GM12878 (cell line): ENCODE data around the gene AGMAT. TPM values are rescaled to one million over a fixed set of nuclear protein-coding genes. Genes with fewer than 3 reads are reported as not detected.

ENCODE experiments used
- ATAC-seq: fragments of 200-7000 bp; cut with Tn5 transposase; 3 replicates; pipeline ENCODE4 v1.9.1; 2020; ENCODE audit warnings: mild to moderate bottlenecking, moderate library complexity
- BruUV-seq: library from RNA; stranded (reverse); fragments of 400-500 nt; replicated peaks from 2 replicates; lab custom pipeline; 2021; lab: Mats Ljungman, UMichigan
- CTCF ChIA-PET: fragments of 300-600 bp; sonication (Branson Sonifier 250); formaldehyde crosslinking; extraction: SDS; loops from one replicate; lab custom pipeline; 2021; ENCODE audit warnings: inconsistent platforms; lab: Yijun Ruan, JAX
- POLR2A ChIA-PET: fragments of 350-600 bp; formaldehyde crosslinking; extraction: SDS; loops from one replicate; lab custom pipeline; 2021; ENCODE audit warnings: inconsistent platforms; lab: Charles Lee
- RAD21 ChIA-PET: fragments of 300-600 bp; sonication (Branson Sonifier 250); formaldehyde crosslinking; loops from one replicate; lab custom pipeline; 2023; ENCODE audit warnings: antibody characterized with exemption; ENCODE audit not compliant: unreplicated experiment; lab: Charles Lee
- SMC1A ChIA-PET: fragments of 300-600 bp; sonication (Branson Sonifier 250); formaldehyde crosslinking; loops from one replicate; lab custom pipeline; 2023; ENCODE audit not compliant: unreplicated experiment, uncharacterized antibody; lab: Charles Lee
- DNase-seq: peaks from one replicate; pipeline ENCODE4 v3.0.0-alpha.2; 2011; ENCODE audit warnings: low read depth, low spot score
- FAIRE-seq: peaks from 3 replicates; lab custom pipeline; 2011; peaks lifted over from hg19 to GRCh38; lab: Jason Lieb, UNC
- H2AFZ ChIP-seq: 2 replicates; pipeline ENCODE4 v1.6.0; 2011; ENCODE audit warnings: low read depth, low read length, control low read depth; ENCODE audit not compliant: control insufficient read depth
- H3K27ac ChIP-seq: 2 replicates; pipeline ENCODE4 v1.5.1; 2011; ENCODE audit warnings: control low read depth; ENCODE audit not compliant: control insufficient read depth, insufficient read depth
- H3K27me3 ChIP-seq, 2 experiments: replicated peaks in 1 of 2; 2 replicates each; pipeline versions ENCODE4 v1.6.0 to v1.6.1; 2011; ENCODE audit warnings: low read length in 1 of 2; ENCODE audit not compliant: control insufficient read depth in 2 of 2, insufficient read depth in 2 of 2
- H3K36me3 ChIP-seq, 2 experiments: 2 replicates each; pipeline ENCODE4 v1.5.1; 2011; ENCODE audit warnings: low read length in 1 of 2; ENCODE audit not compliant: control insufficient read depth in 2 of 2, insufficient read depth in 2 of 2
- H3K4me1 ChIP-seq: 2 replicates; pipeline ENCODE4 v1.6.1; 2011; ENCODE audit warnings: mild to moderate bottlenecking, low read length, moderate library complexity, mixed read lengths; ENCODE audit not compliant: control insufficient read depth, insufficient read depth
- H3K4me2 ChIP-seq: 2 replicates; pipeline ENCODE4 v1.6.0; 2011; ENCODE audit warnings: control low read depth; ENCODE audit not compliant: control insufficient read depth, insufficient read depth
- H3K4me3 ChIP-seq: fragments of 200-600 bp; sonication (generic); 2 replicates; pipeline ENCODE4 v1.5.1; 2016
- H3K79me2 ChIP-seq: 2 replicates; pipeline ENCODE4 v1.6.0; 2011; ENCODE audit warnings: low read length; ENCODE audit not compliant: control insufficient read depth, insufficient read depth
- H3K9ac ChIP-seq: 2 replicates; pipeline ENCODE4 v1.8.0; 2011; ENCODE audit warnings: low read length, control low read depth, mixed read lengths; ENCODE audit not compliant: control insufficient read depth, insufficient read depth
- H3K9me3 ChIP-seq: replicated peaks from 3 replicates; pipeline ENCODE4 v1.5.1; 2011; ENCODE audit warnings: mild to moderate bottlenecking, low read length; ENCODE audit not compliant: control insufficient read depth, insufficient read depth
- H4K20me1 ChIP-seq: 2 replicates; pipeline ENCODE4 v1.6.0; 2011; ENCODE audit not compliant: control insufficient read depth, insufficient read depth
- ATF3 ChIP-seq: IDR thresholded peaks from 2 replicates; pipeline ENCODE4 v1.6.1; 2011; ENCODE audit warnings: low read depth, mild to moderate bottlenecking, low read length, moderate library complexity, borderline replicate concordance; ENCODE audit errors: extremely low read depth
- BCLAF1 ChIP-seq: fragments of 450-650 bp; IDR thresholded peaks from 2 replicates; pipeline ENCODE4 v1.6.1; 2017; ENCODE audit warnings: antibody characterized with exemption, mild to moderate bottlenecking, moderate library complexity
- CREB1 ChIP-seq: IDR thresholded peaks from 2 replicates; pipeline ENCODE4 v1.6.1; 2012; ENCODE audit warnings: low read depth, mild to moderate bottlenecking, inconsistent platforms
- E2F8 ChIP-seq: fragments of 450-650 bp; IDR thresholded peaks from 2 replicates; pipeline ENCODE4 v1.6.1; 2018; ENCODE audit warnings: mild to moderate bottlenecking, low read depth, moderate library complexity; ENCODE audit not compliant: partially characterized antibody
- EZH2 ChIP-seq: IDR thresholded peaks from 2 replicates; pipeline ENCODE4 v1.6.1; 2012; ENCODE audit warnings: low read depth, mild to moderate bottlenecking, control low read depth, inconsistent platforms, low read length, borderline replicate concordance; ENCODE audit not compliant: control insufficient read depth
- GATAD2B ChIP-seq: fragments of 450-650 bp; conservative IDR thresholded peaks from 2 replicates; pipeline ENCODE4 v1.6.1; 2017; ENCODE audit warnings: low read depth, mild to moderate bottlenecking, moderate library complexity
- MEF2B ChIP-seq: fragments of 450-650 bp; IDR thresholded peaks from 2 replicates; pipeline ENCODE4 v1.6.1; 2018; ENCODE audit warnings: mild to moderate bottlenecking, moderate library complexity; ENCODE audit not compliant: partially characterized antibody, poor library complexity, severe bottlenecking
- NFYB ChIP-seq: IDR thresholded peaks from 2 replicates; pipeline ENCODE4 v1.6.1; 2011; ENCODE audit warnings: low read depth, mild to moderate bottlenecking, low read length, improper control_type of control experiment, moderate library complexity; ENCODE audit not compliant: insufficient read depth
- SIN3A ChIP-seq: IDR thresholded peaks from 2 replicates; pipeline ENCODE4 v1.6.1; 2012; ENCODE audit warnings: low read depth, low read length, improper control_type of control experiment
- SUPT20H ChIP-seq: IDR thresholded peaks from 2 replicates; pipeline ENCODE4 v1.6.1; 2011; ENCODE audit warnings: low read depth, mild to moderate bottlenecking, low read length, moderate library complexity, borderline replicate concordance; ENCODE audit not compliant: control insufficient read depth
- WRNIP1 ChIP-seq: IDR thresholded peaks from 2 replicates; pipeline ENCODE4 v1.6.1; 2011; ENCODE audit warnings: low read depth, low read length, improper control_type of control experiment, borderline replicate concordance
- WGBS: methylation state at CpG from one replicate; pipeline ENCODE4 v1.1.6; 2016; ENCODE audit warnings: low lambda C conversion rate; ENCODE audit not compliant: insufficient replicate concordance, insufficient coverage; ENCODE audit errors: missing lambda C conversion rate; 5-methylcytosine and 5-hydroxymethylcytosine counted together
- in situ Hi-C: fragments of 300-500 bp; cut with MboI; formaldehyde crosslinking; loops from 9 replicates; pipeline ENCODE4 v1.14.3; 2018; ENCODE audit warnings: mixed read lengths
- intact Hi-C: fragments of 100-400 bp; cut with micrococcal nuclease; formaldehyde crosslinking; loops from one replicate; pipeline ENCODE4 v1.14.2; 2022; ENCODE audit not compliant: unreplicated experiment
- polyA plus RNA-seq, 11 experiments: library from polyadenylated mRNA; depleted of rRNA in 4 of 11; unstranded in 6 of 11; stranded (reverse) in 5 of 11; fragments of >200 nt; fragmentation: Nextera tagmentation in 4 of 11; fragmentation: Illumina TruSeq in 1 of 11; extraction: Ambion mirVana in 4 of 11; extraction: Trizol in 1 of 11; gene quantifications; 1 replicate in 1 of 11; 2 replicates in 10 of 11; pipeline versions ENCODE4 v1.2.1 to v1.2.3, GENCODE V29; 2011 to 2016; ENCODE audit warnings: inconsistent platforms in 2 of 11, missing spikeins in 2 of 11, low read depth in 1 of 11
- total RNA-seq, 4 experiments: library from RNA; depleted of rRNA in 3 of 4; stranded (reverse); fragments of >200 nt in 3 of 4; fragmentation: Illumina TruSeq in 1 of 4; extraction: Trizol in 1 of 4; gene quantifications; 2 replicates each; pipeline versions ENCODE4 v1.2.1 to v1.2.3, GENCODE V29; 2013 to 2021

Gene AGMAT
- total and polyA plus RNA-seq, 10 of the 15 experiments (the other 5 are each of a cell fraction or from before 2014, with no cell fraction given) = 0.47 to 7.9 (median 4.7) TPM

- TF ChIP-seq BCLAF1 = no peak
- TF ChIP-seq, all 136 proteins: peak for 0
Measured at GRCh38 chr1:15577691-15578090, 7.2 kb downstream of the AGMAT start (continued).

- Histone ChIP-seq H3K4me1 (peaks cover 26% of the 10 kb centered on the region), H3K4me2 (no peak overlapping the region), H3K9ac (no peak overlapping the region), H2AFZ (no peak overlapping the region), H3K27me3 (no peaks in the 10 kb centered on the region), H4K20me1 (no peaks in the 10 kb centered on the region), H3K36me3 (no peaks in the 10 kb centered on the region; a peak in 1 of 4 replicates), H3K9me3 (no peaks in the 10 kb centered on the region), H3K4me3 (no peak overlapping the region), H3K27ac (no peak overlapping the region), H3K79me2 (no peaks in the 10 kb centered on the region)
- intact Hi-C loops = no loop called here
- in situ Hi-C loops = no loop called here
- ATAC-seq = no peak
- SMC1A ChIA-PET = interaction anchor here (1.2 kb wide), 1 partner anchor 122 kb away, joined by 3 read pairs; no protein-coding TSS in a partner anchor
- FAIRE-seq = no peak
- POLR2A ChIA-PET = no interaction called here
- BruUV-seq = no TSS peak
- CTCF ChIA-PET = no interaction called here
- DNase-seq = no peak
- TF ChIP-seq GATAD2B = no peak
- no peak for TF ChIP-seq CREB1
- no peak for TF ChIP-seq MEF2B
- TF ChIP-seq NFYB = no peak
- no peak for TF ChIP-seq SIN3A
- no peak for TF ChIP-seq E2F8
- TF ChIP-seq EZH2 = no peak
- no peak for TF ChIP-seq WRNIP1
- no peak for TF ChIP-seq SUPT20H
- no peak for TF ChIP-seq ATF3
- 91% methylated on average over 7 of the region's 7 CpGs for WGBS
- RAD21 ChIA-PET = no interaction called here
Measured at GRCh38 chr1:15575549-15576150, 9.2 kb downstream of the AGMAT start.
